C4-2B (cell line): ENCODE results near the gene GRIA1.

ENCODE experiments used
- CTCF ChIP-seq: fragments of 450-650 bp; conservative IDR thresholded peaks from 2 replicates; pipeline ENCODE4 v1.5.1; 2017; ENCODE audit warnings: mild to moderate bottlenecking
- ZFX ChIP-seq: fragments of 450-650 bp; IDR thresholded peaks from 2 replicates; pipeline ENCODE4 v1.6.1; 2017

DNA sequence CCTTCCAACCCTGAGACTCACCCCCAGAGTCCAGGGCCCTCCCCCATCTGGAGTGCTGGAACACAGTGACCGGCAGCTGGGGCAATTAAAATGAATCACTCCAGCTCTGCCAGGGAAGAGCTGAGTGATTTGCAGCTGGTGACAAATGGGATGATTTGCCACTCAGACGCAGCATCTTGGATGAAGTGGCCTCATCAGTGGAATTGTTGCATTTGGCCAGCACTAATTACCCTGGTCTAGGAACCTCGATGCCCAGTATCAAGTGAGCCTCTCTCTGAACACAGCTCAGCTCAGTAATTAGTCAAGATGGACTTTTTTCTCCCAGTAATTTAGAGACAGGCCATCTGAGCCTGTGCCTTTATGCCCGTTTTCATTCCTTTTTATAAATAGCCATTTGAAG, 259.5 kb downstream of the GRIA1 start:
- no peak for TF ChIP-seq CTCF
- TF ChIP-seq ZFX = no peak
